Neutrophil (primary cell): ENCODE measurements around the gene METRNL.

Experiments used
- H3K27ac ChIP-seq: fragments of 200-600 bp; sonication (generic); 2 replicates; pipeline ENCODE4 v1.5.1; 2016; ENCODE audit warnings: mild to moderate bottlenecking, moderate library complexity
- H3K27me3 ChIP-seq: fragments of 200-600 bp; sonication (generic); 2 replicates; pipeline ENCODE4 v1.6.0; 2016; ENCODE audit warnings: mild to moderate bottlenecking
- H3K36me3 ChIP-seq: fragments of 200-600 bp; sonication (generic); 2 replicates; pipeline ENCODE4 v1.5.1; 2017
- H3K4me1 ChIP-seq, 2 experiments: fragments of 200-600 bp in 1 of 2; sonication (generic) in 1 of 2; 1 replicate in 1 of 2; 2 replicates in 1 of 2; pipeline versions ENCODE4 v1.5.1 to v1.6.1; 2013 to 2016; ENCODE audit warnings: low read depth in 1 of 2, low read length in 1 of 2, mild to moderate bottlenecking in 1 of 2, moderate library complexity in 1 of 2; ENCODE audit not compliant: control insufficient read depth in 1 of 2, insufficient read depth in 1 of 2
- H3K4me3 ChIP-seq, 2 experiments: fragments of 200-600 bp in 1 of 2; sonication (generic) in 1 of 2; 1 replicate in 1 of 2; 2 replicates in 1 of 2; pipeline ENCODE4 v1.5.1; 2013 to 2016; ENCODE audit warnings: low read depth in 1 of 2, low read length in 1 of 2, mild to moderate bottlenecking in 1 of 2, moderate library complexity in 1 of 2
- H3K9me3 ChIP-seq: fragments of 200-600 bp; sonication (generic); 2 replicates; pipeline ENCODE4 v1.5.1; 2016
- TF ChIP-seq, protein P1 (sequence below): fragments of 200-600 bp; sonication (generic); IDR thresholded peaks from 2 replicates; pipeline ENCODE4 v1.5.1; 2016; ENCODE audit warnings: antibody characterized with exemption

The METRNL gene

DNA sequence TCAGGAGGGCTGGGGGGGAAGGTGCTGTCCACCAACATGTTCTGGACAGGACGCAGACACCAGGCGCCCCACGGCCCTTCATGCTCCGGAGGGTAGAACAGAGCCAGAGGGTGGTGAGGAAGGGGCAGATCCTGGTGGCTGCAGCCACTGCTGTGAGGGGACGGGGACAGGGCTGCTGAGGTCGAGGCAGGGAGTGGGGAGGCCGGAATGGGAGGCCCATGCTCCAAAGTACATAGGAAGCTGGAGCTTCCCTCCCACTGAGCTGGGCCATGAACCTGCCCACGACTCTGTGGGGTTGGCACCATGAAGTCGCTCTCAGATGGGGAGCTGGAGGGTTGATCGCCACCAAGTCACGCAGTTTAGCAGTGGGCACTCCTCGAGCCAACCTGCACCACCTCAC is 8.0 kb upstream of the METRNL start:
- Histone ChIP-seq H3K27ac (no peak overlapping the region), H3K4me3 (no peak overlapping the region), H3K36me3 (no peaks in the 10 kb centered on the region), H3K9me3 (no peaks in the 10 kb centered on the region), H3K27me3 (peaks cover 51% of the 10 kb centered on the region), H3K4me1 (peaks cover 5 to 9% of the 10 kb centered on the region in 2 experiments)
- TF ChIP-seq, protein P1, sequence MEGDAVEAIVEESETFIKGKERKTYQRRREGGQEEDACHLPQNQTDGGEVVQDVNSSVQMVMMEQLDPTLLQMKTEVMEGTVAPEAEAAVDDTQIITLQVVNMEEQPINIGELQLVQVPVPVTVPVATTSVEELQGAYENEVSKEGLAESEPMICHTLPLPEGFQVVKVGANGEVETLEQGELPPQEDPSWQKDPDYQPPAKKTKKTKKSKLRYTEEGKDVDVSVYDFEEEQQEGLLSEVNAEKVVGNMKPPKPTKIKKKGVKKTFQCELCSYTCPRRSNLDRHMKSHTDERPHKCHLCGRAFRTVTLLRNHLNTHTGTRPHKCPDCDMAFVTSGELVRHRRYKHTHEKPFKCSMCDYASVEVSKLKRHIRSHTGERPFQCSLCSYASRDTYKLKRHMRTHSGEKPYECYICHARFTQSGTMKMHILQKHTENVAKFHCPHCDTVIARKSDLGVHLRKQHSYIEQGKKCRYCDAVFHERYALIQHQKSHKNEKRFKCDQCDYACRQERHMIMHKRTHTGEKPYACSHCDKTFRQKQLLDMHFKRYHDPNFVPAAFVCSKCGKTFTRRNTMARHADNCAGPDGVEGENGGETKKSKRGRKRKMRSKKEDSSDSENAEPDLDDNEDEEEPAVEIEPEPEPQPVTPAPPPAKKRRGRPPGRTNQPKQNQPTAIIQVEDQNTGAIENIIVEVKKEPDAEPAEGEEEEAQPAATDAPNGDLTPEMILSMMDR = no peak

DNA sequence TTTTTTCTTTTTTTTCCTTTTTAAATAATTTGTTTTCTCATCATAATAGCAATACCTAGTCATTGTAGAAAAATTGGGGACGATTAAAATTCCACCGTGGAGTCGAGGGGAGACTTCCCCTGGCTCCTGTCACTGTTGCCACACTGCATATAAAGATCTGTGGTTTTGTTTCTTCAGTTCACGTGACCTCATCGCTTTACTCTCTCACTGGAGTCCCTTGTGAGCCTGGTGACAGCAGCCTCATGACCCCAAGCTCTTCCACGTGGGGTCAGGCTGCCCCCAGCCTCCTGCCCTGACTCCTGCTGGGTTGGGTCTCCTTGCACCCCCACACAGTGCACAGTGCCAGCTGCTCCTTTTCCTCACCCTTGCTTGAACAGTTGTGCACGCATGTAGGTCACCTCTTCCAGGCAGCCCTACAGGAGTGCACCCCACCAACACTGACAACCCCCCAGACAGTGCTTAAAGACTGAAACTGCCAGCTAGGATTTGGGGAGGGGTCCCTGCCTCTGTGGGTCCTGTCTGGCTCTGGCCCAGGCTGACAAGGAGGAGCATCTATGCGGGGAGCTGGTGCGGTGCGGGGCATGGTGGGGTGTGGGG is 7.3 kb upstream of the METRNL start:
- peaks cover 58% of the 10 kb centered on the region for H3K27me3 ChIP-seq
- TF ChIP-seq, protein P1 = no peak
- H3K4me3 ChIP-seq = no peak overlapping the region
- peaks cover 5 to 9% of the 10 kb centered on the region in 2 experiments for H3K4me1 ChIP-seq
- H3K9me3 ChIP-seq = no peaks in the 10 kb centered on the region
- no peaks in the 10 kb centered on the region for H3K36me3 ChIP-seq
- no peak overlapping the region for H3K27ac ChIP-seq

- no peak overlapping the region for H3K27ac ChIP-seq
- no peaks in the 10 kb centered on the region for H3K36me3 ChIP-seq
- TF ChIP-seq, protein P1 = no peak
- no peaks in the 10 kb centered on the region for H3K9me3 ChIP-seq
- peaks cover 5 to 9% of the 10 kb centered on the region in 2 experiments for H3K4me1 ChIP-seq
- H3K4me3 ChIP-seq = no peak overlapping the region
- H3K27me3 ChIP-seq = peaks cover 65% of the 10 kb centered on the region
These were observed 6.6 kb upstream of the METRNL start for GRCh38 chr17:83072600-83073358.

- TF ChIP-seq, protein P1 = no peak
- no peaks in the 10 kb centered on the region for H3K36me3 ChIP-seq
- H3K4me3 ChIP-seq = no peak overlapping the region
- peaks cover 9 to 13% of the 10 kb centered on the region in 2 experiments for H3K4me1 ChIP-seq
- no peak overlapping the region for H3K27ac ChIP-seq
- H3K27me3 ChIP-seq = peaks cover 73% of the 10 kb centered on the region
- H3K9me3 ChIP-seq = no peaks in the 10 kb centered on the region
These were observed 5.9 kb upstream of the METRNL start for GRCh38 chr17:83073389-83074063.

GRCh38 chr17:83074486-83075223 is 4.8 kb upstream of the METRNL start:
- Histone ChIP-seq H3K9me3 (no peaks in the 10 kb centered on the region), H3K36me3 (no peaks in the 10 kb centered on the region), H3K27ac (no peak overlapping the region), H3K4me3 (no peak overlapping the region), H3K4me1 (peaks cover 13 to 16% of the 10 kb centered on the region in 2 experiments), H3K27me3 (peaks cover 71% of the 10 kb centered on the region)
- TF ChIP-seq, protein P1 = no peak
